Measurements from ENCODE around the gene TOGARAM2.

The TOGARAM2 gene

GRCh38 chr2:28981016-28981441 is at the start of gene TOGARAM2:
TOGARAM2 (plus strand) TSS chr2:28981298; CDS start chr2:28994835, 13,537 bp downstream.
- no peak for DNase-seq (ENCODE audit: low read depth in 2 of 2)

GRCh38 chr2:28934769-28935168 is 46.3 kb upstream of the TOGARAM2 start:
- no peak for DNase-seq (ENCODE audit: low read depth in 2 of 2)

- DNase-seq (ENCODE audit: low read depth in 2 of 2) = no peak
Observed at GRCh38 chr2:28941008-28941407, 40.1 kb upstream of the TOGARAM2 start.

GRCh38 chr2:28944535-28945248 is 36.4 kb upstream of the TOGARAM2 start:
- DNase-seq (ENCODE audit: low read depth in 2 of 2) = no peak

DNA sequence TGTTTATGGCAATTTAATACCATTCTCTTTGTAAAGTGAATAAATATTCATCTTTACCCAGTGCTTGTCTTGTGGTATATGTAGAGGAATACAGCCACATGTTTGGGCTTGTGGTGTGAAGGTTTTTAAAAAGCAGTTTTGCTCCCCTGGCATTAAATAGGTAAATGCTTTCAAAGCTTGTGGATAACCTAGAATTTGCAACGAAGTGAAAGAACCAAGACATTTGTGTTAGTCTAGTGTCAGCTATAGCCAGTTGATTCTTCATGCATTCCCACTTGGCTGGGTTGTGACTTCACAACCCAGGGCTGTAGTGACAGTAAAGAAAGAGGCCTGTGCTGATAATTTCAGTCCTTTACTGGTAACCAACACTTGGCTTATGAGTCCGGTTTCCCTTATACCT is 32.9 kb upstream of the TOGARAM2 start:
- DNase-seq (ENCODE audit: low read depth in 2 of 2) = no peak

DNA sequence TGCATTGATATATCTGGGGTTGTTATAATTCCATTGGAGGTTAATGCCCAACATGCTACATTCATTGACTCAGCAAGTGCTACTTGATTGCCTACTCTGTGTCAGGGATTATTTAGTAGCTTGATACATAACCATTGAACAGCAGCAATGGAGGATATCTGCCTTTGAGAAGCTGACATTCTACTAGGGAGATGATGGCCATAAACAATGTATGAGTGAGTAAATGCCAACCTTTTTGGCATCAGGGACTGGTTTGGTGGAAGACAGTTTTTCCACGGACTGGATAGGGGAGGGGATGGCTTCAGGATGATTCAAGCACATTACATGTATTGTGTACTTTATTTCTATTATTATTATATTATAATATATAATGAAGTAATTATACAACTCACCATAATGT is 31.9 kb upstream of the TOGARAM2 start:
- no peak for DNase-seq (ENCODE audit: low read depth in 2 of 2)

DNA sequence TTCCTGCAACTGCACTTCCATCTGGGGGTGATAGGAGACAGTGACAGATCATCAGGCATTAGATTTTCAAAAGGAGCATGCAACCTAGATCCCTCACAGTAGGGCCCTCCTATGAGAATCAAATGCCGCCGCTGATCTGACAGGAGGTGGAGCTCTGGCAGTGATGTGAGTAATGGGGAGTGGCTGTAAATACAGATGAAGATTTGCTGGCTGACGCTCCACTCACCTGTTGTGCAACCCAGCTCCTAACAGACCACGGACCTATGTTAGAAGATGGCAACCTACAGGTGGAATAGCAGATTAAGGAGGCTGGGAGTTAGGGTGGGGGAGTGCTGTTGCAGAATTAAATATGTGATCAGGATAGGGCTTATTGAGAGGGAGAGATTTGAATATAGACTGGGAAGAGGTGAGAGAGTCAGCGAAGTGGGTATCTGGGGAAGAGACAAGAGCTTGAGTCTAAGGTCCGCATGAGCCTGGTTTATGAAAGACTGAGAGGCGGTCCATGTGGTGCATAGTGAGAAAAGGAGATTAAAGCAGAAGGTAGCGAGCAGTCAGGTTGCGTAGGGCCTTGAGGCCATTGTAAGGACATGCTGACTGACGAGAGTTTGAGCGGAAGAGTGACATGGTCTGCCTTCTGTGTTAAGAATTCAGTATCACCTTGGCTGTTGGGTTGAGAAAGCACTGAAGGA is 31.3 kb upstream of the TOGARAM2 start:
- DNase-seq (ENCODE audit: low read depth in 2 of 2) = no peak

DNA sequence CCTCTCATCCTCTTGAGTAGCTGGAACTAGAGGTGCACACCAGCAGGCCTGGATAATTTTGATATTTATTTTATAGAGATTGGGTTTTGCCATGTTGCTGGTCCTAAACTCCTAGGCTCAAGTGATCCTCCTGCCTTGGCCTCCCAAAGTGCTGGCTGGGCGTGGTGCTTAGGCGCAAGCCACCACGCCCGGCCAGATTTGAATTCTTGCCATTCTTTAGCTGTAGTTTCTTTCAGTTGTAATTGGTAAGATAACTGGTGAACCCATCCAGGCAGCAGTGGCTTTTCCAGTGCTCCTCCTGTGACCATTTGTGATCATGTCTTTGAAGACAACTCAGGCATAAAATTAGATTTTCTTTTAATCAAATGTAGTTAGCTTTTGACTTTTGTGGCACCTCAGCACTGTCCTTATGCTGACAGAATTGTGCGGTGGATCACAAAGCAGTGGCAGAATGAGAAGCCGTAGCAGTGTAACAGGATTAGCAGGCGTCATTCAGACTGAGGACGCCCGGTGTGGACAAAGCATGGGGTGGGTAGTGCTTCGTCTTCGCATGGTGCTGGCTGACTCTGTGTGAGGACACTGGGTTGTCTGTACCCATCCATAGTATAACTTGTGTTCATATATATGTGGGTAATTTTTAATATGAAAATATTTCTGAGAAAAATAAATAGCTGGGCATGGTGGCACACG is 30.0 kb upstream of the TOGARAM2 start:
- DNase-seq (ENCODE audit: low read depth in 2 of 2) = no peak

DNA sequence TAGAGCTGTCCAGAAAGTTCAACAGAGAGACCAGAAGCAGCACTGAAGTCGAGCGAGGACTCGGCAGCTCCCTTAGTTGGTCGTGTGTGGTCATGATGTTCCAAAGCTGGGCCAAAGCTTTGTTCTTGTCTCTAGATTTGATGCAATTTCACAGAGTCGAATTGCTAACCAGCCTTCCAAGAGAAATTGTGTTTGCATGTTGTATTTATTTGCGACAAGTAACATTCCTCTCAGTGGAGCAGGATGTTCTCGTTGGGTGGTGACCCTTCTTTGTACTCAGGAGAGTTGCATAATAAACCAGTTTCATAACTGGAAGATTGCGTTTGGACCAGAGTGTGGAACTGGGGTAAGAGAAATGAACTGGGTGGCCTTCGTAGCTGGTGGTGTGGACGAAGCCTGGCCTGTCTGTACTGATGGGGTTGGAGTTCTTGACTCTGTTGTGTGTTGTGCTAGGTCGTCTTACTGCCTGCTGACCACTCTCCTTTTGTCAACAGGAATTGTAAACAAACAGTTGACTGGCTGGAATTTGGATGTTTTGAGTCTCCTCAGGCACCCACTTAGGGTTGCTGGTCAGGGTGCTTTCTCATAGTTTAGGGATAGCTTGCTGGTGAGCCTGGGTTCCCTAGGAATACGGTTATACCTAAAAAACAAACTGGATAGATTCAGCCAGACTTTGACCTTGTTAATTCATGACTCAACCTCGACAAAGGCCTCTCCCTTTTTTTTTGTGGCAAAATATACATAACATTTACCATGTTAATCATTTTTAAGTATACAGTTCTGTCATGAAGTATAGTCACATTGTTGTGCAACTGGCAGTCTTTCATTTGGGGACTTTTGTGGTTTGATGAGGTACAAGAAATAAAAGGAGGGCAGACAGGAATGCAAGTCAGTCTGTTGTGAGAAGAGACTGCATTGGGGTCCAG is 28.9 kb upstream of the TOGARAM2 start:
- no peak for DNase-seq (ENCODE audit: low read depth in 2 of 2)

DNA sequence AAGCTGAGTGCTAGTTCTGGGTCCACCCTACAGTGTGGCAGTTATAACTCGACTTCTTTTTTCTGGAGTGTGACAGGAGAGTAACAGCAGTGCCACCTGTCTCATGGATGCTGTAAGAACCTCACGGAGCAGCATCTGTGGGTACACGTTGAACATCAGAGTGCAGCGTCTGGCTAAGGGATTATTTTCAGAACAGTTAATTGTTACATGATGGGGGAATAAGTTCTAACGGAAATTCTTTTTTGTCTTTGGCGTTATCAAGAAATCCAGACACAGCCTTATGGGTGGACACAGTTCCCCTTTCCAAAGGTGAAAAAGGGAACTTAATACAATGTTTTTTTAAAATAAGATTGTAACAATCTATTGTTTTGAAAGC is 28.3 kb upstream of the TOGARAM2 start:
- no peak for DNase-seq (ENCODE audit: low read depth in 2 of 2)

DNA sequence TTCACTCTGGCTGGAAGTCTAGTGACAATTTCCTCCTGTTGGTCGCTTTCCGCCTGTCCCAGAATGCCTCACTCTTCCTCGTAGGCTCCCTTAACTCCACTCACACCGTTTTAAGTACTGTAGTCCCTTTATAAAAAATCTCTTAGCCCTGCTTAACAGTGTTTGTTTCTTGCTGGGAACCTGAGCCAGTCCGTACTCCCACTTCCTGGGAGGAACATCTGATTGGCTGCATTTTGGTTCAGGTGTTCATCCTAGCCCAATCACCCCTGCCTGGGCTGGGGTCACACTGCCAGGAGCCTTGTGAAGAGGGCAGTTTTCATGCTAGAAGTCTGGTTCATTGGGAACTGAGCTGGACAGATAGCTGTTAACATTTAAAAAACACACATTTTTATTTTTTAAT is 25.6 kb upstream of the TOGARAM2 start:
- no peak for DNase-seq (ENCODE audit: low read depth in 2 of 2)

DNA sequence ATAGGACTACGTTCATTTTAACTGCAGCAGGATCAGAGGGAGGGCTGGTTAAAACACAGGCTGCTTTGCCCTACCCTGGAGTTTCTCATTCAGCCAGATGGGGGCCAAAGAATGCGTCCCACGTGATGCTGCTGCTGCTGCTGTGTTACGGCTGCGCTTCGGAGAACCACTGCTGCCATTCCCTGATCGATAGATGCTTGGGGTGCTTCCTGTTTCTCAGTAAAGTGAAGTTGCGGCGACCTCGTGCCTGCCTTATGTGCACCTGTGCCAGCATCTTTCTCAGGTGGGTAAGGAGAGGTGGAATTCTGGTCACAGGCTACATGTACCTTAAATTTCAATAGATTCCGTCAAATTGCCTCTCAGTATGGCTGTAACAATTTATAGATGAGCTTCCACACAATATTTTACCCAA is 24.7 kb upstream of the TOGARAM2 start:
- no peak for DNase-seq (ENCODE audit: low read depth in 2 of 2)

- no peak for DNase-seq (ENCODE audit: low read depth in 2 of 2)
Observed at GRCh38 chr2:28956890-28957289, 24.2 kb upstream of the TOGARAM2 start.

DNA sequence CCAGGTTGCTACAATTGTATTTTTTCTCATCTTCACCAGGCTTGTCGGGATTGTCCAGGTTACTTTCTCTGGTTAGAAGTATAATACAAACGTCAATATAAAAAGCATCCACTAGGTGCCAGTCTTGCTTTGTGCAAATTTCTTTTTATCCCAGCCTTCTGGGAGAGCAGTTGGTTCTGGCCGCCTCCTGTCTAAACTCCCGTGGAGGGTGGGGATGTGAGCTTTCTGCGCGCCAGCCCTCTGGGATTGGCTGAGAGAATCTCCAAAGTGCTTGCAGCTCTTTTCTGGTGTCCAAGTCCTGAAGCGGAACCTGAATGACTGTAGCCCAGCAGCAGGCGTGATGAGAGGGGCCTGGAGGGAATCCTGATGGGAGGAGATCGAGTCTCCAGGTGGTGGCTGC is 22.4 kb upstream of the TOGARAM2 start:
- DNase-seq (ENCODE audit: low read depth in 2 of 2) = no peak

DNA sequence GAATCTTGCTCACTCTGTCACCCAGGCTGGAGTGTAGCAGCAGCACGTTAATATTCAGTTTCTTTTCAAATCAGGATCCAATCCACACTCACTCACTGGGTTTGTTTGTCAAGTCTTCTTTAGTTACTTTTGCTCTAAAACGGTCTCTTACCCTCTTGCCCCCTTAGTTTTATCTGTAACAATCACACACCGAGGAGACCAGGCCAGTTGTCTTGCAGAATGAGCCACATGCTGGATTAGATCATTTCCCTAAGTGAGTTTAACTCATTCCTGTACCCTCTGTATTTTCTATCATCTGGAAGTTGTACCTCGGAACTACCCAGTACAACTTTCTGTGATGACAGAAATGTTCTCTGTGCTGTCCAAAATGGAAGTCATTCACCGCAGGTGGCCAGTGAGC is 20.7 kb upstream of the TOGARAM2 start:
- DNase-seq (ENCODE audit: low read depth in 2 of 2) = no peak

GRCh38 chr2:28962505-28962904 is 18.6 kb upstream of the TOGARAM2 start:
- DNase-seq (ENCODE audit: low read depth in 2 of 2) = no peak

GRCh38 chr2:28970464-28971160 is 10.5 kb upstream of the TOGARAM2 start:
- no peak for DNase-seq (ENCODE audit: low read depth in 2 of 2)

GRCh38 chr2:28972778-28973335 is 8.2 kb upstream of the TOGARAM2 start:
- no peak for DNase-seq (ENCODE audit: low read depth in 2 of 2)

DNA sequence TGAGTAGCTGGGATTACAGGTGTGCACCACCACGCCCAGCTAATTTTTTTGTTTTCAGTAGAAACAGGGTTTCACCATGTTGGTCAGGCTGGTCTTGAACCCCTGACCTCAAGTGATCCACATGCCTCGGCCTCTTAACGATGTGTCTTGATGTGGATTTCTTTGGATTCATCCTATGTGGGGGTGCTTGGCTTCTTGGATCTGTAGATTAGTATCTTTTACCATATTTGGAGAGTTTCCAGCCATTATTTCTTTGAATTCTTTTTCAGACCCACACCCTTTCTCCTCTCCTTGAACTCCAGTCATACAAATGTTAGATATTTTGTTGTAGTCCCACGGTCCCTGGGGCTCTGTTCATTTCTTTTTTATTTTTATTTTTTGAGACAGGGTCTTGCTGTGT is 6.8 kb upstream of the TOGARAM2 start:
- no peak for DNase-seq (ENCODE audit: low read depth in 2 of 2)

- DNase-seq (ENCODE audit: low read depth in 2 of 2) = no peak
Observed at GRCh38 chr2:28975671-28976070, 5.4 kb upstream of the TOGARAM2 start.

GRCh38 chr2:28976584-28976983 is 4.5 kb upstream of the TOGARAM2 start:
- DNase-seq (ENCODE audit: low read depth in 2 of 2) = no peak
